Neural progenitor cell (in vitro differentiated cells): ENCODE measurements around the gene CHRNA9.

ENCODE experiments used
- EZH2 ChIP-seq: fragments of 200-600 bp; sonication (generic); IDR thresholded peaks from 2 replicates; pipeline ENCODE4 v1.6.1; 2017; ENCODE audit warnings: antibody characterized with exemption, mild to moderate bottlenecking, moderate library complexity
- EZH2phosphoT487 ChIP-seq: fragments of 200-600 bp; sonication (generic); IDR thresholded peaks from 2 replicates; pipeline ENCODE4 v1.6.1; 2017; ENCODE audit warnings: antibody characterized with exemption
- TF ChIP-seq, protein P1 (sequence below): fragments of 200-600 bp; sonication (generic); IDR thresholded peaks from 2 replicates; pipeline ENCODE4 v1.5.1; 2017; ENCODE audit warnings: antibody characterized with exemption, mild to moderate bottlenecking

DNA sequence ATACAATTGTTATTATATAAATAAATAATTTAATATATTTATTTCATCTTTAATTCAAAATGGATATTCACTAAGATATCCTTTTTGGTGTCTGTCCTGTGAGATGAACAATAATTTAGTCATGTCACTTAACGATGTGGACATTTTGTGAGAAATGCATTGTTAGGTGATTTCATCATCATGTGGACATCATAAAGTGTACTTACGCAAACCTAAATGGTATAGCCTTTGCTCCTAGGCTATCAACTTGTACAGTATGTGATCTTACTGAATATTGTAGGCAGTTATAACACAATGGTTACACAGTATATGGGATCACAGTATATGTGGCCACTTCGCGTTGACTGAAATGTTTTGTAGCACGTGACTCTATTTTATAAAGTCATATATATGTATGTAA lies 20.2 kb upstream of the CHRNA9 start:
- TF ChIP-seq, protein P1, sequence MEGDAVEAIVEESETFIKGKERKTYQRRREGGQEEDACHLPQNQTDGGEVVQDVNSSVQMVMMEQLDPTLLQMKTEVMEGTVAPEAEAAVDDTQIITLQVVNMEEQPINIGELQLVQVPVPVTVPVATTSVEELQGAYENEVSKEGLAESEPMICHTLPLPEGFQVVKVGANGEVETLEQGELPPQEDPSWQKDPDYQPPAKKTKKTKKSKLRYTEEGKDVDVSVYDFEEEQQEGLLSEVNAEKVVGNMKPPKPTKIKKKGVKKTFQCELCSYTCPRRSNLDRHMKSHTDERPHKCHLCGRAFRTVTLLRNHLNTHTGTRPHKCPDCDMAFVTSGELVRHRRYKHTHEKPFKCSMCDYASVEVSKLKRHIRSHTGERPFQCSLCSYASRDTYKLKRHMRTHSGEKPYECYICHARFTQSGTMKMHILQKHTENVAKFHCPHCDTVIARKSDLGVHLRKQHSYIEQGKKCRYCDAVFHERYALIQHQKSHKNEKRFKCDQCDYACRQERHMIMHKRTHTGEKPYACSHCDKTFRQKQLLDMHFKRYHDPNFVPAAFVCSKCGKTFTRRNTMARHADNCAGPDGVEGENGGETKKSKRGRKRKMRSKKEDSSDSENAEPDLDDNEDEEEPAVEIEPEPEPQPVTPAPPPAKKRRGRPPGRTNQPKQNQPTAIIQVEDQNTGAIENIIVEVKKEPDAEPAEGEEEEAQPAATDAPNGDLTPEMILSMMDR = no peak
- no peak for TF ChIP-seq EZH2phosphoT487
- TF ChIP-seq EZH2 = no peak
